G401.6 (cell line): Measurements from ENCODE around the gene CCDC157.

Experiments
- FAIRE-seq: peaks from 2 replicates; lab custom pipeline; 2012; peaks lifted over from hg19 to GRCh38; lab: Jason Lieb, UNC

Gene CCDC157

DNA sequence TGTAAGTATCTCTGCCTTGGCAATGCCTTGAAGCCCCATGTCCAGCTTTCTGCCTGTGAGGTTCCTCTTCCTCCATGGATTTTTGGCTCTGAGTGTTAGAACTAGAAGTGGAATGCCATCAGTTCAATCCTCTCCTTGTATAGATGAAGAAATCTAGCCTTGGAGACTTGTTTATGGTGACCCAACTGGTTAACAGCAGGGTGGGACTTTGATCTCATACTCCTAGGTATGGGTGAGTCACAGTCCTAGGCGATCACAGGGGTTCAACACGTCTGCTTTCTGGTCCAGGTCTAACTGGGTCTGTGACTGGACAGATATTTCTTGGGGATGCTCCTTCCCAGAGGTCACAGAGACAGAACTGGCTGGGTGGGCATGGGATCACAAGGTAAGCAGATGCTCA is 59.6 kb downstream of the CCDC157 start:
- no peak for FAIRE-seq

GRCh38 chr22:30416837-30417236 is 60.0 kb downstream of the CCDC157 start:
- no peak for FAIRE-seq

GRCh38 chr22:30420347-30421125 is 63.7 kb downstream of the CCDC157 start:
- FAIRE-seq = no peak

DNA sequence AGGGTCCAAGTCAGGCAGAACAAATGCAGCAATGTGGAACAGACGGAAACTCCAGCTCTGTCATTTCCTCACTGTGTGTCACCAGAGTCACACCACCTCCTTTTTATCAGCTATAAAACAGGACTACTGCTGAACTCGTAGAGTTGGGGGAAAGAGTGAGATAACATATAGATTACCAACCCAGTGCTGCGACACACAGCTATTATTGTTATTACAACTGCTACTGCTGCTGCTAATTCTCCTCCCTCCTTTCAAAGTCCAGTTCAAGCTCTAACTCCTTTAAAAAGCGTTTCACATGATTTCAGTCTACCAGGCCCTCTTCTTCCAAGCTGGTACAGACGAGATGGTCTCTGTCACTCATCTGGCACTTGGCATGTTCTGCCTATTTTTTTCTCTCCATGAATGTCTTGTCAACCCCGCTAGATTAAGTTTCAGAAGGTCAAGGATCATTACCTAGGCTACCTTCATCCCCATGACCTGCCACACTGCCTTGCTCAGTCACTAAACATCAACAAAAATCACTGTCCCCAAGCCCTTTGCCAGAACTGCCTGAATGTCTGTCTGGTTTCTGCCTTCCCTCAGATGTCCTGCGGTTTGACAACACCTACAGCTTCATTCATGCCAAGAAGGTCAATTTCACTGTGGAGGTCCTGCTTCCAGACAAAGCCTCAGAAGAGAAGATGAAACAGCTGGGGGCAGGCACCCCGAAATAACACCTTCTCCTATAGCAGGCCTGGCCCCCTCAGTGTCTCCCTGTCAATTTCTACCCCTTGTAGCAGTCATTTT is 65.1 kb downstream of the CCDC157 start:
- FAIRE-seq = no peak

GRCh38 chr22:30422481-30423300 is 65.9 kb downstream of the CCDC157 start:
- no peak for FAIRE-seq

DNA sequence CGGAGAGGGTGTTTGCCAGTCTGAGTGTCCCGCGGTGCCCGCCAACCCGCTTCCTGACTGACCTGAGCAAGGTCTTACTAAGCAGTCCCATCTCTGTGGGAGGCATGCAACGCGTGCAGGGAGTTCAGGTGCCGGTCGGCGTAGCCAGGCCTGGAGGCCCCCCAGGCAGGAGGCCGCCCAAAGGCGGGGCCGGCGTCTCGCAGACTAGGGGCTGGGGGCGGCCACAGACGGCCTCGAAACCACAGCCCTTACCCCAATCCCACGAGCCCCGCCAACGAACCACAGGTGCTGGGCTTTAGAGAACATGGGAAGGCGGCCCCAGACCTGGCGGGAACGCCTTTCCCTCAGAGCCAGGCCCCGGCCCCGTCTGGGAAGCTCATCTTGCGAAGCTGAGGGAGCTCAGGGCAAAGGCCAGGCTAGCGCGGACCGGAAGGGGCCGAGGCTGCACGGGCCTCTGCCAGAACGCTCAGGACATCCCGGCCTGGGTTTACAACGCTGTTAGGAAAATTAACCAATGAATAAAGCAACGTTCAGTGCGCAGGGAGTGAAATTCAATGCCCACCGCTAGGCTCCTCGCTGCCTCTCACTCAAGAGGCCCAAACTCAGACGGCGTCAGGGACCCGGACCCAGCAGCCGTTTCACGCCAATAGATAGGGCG is 66.6 kb downstream of the CCDC157 start:
- FAIRE-seq = no peak

DNA sequence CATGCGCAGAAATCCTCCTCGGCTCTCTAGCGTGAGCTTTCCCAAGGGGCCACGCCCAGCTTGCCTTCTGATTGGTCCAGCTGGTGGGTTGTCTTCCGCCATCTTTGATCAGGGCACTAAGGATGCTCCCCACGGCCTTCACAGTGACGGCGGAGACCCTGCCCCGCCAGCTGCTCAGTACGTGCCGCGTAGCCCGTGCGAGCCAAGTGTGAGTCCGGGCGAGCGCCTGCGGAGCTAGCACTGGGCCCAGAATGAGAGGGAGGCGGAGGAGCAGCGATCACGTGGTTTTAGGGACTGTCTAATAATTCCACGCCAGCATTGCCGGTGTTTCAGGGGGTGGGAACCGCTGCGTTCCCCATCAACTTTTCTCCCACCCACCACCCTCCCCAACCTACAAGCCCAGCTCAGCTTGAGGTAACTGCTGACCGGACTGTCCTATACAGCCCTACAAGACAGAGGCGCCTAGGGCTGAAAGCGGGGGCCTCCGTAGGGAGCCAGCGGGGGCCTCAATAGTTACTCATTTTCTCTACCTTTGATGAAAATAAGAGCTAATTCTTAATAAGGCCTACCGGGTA is 67.2 kb downstream of the CCDC157 start:
- peak; percentile 99 for FAIRE-seq

DNA sequence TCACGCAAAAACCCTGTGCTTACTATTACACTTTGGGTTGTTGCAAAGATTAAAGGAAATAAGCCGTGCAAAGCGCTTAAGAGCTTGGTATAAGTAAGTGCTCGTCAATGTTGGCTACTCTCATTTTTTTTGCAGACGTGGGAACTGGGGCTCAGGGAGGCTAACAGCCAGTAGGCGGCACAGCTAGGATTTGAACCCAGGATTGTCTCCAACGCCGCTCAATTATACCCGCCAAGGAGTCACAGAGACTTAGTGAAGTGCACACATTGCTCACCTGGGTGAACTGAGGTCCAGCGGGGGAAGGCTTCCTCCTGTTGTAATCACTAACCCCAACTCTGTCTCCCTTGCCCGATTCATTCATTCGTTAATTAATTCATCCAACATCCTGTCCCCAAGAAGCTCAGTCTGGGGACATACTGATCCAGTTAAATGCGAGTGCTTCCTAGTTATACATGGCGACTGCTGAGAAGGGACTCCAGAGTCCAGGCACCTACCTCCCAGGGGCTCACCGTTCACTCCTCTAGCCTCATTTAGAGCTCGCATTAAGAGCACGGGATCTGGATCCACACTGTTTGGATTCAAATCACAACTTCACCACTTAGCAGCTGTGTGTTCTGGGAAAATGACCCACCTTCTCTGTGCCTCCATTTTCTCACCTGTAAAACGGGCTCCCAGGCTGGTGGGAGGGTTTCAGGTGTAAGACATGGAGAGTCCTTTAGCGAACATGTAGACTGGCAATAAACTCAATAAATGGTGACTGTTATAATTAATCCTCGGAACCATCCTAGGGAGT is 67.9 kb downstream of the CCDC157 start:
- no peak for FAIRE-seq

DNA sequence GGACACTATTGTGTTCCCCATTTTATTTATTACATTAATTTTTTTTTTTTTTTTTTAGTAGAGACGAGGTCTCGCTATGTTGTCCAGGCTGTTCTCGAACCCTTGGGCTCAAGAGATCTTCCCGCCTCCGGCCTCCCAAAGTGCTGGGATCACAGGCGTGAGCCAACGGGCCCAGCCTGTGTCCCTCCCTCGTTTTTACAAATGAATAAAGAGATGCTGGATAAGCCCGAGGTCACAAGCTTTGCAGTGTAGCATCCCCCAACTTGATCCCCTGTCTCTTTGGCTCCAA is 68.5 kb downstream of the CCDC157 start:
- no peak for FAIRE-seq

GRCh38 chr22:30425616-30426387 is 69.0 kb downstream of the CCDC157 start, which contains the start of gene MTFP1:
MTFP1 (plus strand) TSS chr22:30425768; CDS start chr22:30425880, 112 bp downstream.
- no peak for FAIRE-seq
